Measurements from ENCODE around the gene TMEM132D.

TMEM132D gene

DNA sequence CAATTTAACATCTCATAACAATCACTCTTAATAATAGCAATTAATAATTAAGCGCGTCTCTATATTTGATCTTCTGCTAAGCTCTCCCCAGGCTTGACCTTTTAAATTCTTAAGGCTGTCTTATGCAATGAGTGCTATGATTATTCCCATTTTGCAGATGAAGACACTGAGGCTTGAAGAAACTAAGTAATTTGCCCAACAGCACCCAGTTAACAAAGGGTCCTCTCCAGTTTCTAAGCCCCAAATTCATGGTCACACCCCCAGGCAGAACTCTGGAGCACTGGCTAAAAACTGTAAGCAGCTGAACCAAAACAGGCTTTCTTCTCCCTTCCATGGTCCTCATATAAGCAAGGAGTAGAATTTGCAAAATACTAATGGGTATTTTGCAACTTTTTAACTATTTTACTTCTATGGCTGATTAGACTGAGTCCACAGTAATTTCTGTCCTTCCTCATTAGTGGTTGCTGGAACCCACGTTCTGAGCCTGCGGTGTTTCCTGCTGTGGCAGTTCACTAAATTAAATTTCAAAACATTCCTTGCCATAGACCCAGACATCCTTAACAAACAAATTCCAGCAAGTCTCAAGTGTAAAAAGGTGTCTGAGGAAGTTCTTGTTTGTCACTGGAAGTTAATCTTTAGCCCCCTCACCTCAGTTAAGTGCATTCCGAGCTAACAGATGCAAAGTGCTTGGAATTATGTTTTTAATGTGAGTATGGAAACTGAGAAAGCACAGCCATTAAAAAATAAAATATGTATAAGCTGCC is 76.5 kb downstream of the TMEM132D start:
- Histone ChIP-seq H4K20me1 (ENCODE audit: low read depth, low read length) (no peaks in the 10 kb centered on the region), H3K36me3 (ENCODE audit: low read length) (no peaks in the 10 kb centered on the region), H3K9me3 (ENCODE audit: insufficient read depth, low read length) (peaks cover 3% of the 10 kb centered on the region; the same call in 1 of the 2 replicates), H3K9ac (ENCODE audit: low read length) (no peak overlapping the region), H3F3A (ENCODE audit: insufficient read depth) (no peaks in the 10 kb centered on the region), H3K4me3 (ENCODE audit: insufficient read depth, low read length, poor library complexity, severe bottlenecking) (no peak overlapping the region), H3K9me2 (replicated peaks; ENCODE audit: insufficient read depth, low read length) (no peaks in the 10 kb centered on the region), H3K27me3 (ENCODE audit: low read length) (no peaks in the 10 kb centered on the region), H3K79me2 (ENCODE audit: insufficient read depth, low read length) (no peaks in the 10 kb centered on the region), H3K27ac (ENCODE audit: low read depth, low read length) (no peak overlapping the region), H3K4me2 (ENCODE audit: low read depth, low read length, poor library complexity, severe bottlenecking) (no peak overlapping the region), H2AFZ (ENCODE audit: low read depth, low read length, severe bottlenecking) (no peak overlapping the region)
- TF ChIP-seq, protein P1, sequence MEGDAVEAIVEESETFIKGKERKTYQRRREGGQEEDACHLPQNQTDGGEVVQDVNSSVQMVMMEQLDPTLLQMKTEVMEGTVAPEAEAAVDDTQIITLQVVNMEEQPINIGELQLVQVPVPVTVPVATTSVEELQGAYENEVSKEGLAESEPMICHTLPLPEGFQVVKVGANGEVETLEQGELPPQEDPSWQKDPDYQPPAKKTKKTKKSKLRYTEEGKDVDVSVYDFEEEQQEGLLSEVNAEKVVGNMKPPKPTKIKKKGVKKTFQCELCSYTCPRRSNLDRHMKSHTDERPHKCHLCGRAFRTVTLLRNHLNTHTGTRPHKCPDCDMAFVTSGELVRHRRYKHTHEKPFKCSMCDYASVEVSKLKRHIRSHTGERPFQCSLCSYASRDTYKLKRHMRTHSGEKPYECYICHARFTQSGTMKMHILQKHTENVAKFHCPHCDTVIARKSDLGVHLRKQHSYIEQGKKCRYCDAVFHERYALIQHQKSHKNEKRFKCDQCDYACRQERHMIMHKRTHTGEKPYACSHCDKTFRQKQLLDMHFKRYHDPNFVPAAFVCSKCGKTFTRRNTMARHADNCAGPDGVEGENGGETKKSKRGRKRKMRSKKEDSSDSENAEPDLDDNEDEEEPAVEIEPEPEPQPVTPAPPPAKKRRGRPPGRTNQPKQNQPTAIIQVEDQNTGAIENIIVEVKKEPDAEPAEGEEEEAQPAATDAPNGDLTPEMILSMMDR (IDR thresholded peaks at IDR 0.05; ENCODE audit: insufficient read depth, low read length, poor library complexity, severe bottlenecking): no peak
- no peak for TF ChIP-seq EZH2phosphoT487 (conservative IDR thresholded peaks at IDR 0.05; ENCODE audit: low read length)

DNA sequence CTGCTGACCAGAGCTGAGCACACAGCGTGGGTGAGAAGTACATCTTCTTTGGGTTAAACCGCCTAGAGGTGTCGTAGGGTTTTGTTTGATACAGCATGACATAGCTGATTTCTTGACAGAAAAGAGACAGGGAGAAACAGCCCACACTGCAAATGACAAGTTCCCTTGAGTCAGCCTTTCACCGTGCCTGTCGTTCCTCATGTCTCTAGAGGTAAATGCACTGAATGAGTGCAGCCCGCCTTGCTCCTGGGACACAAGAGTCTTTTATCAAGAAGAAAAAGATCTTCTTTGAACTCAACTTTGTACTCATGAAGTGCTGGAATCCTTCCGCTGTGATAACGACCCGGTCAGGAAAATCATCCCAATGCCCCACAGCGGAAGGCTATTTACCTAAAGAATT is 77.6 kb downstream of the TMEM132D start:
- Histone ChIP-seq H3K27me3 (ENCODE audit: low read length) (no peaks in the 10 kb centered on the region), H3K9ac (ENCODE audit: low read length) (no peak overlapping the region), H3K9me3 (ENCODE audit: insufficient read depth, low read length) (peaks cover 3% of the 10 kb centered on the region; the same call in 1 of the 2 replicates), H4K20me1 (ENCODE audit: low read depth, low read length) (no peaks in the 10 kb centered on the region), H3K4me2 (ENCODE audit: low read depth, low read length, poor library complexity, severe bottlenecking) (no peak overlapping the region), H2AFZ (ENCODE audit: low read depth, low read length, severe bottlenecking) (no peak overlapping the region), H3K79me2 (ENCODE audit: insufficient read depth, low read length) (no peaks in the 10 kb centered on the region), H3K27ac (ENCODE audit: low read depth, low read length) (no peak overlapping the region), H3K9me2 (replicated peaks; ENCODE audit: insufficient read depth, low read length) (no peaks in the 10 kb centered on the region), H3F3A (ENCODE audit: insufficient read depth) (no peaks in the 10 kb centered on the region), H3K36me3 (ENCODE audit: low read length) (no peaks in the 10 kb centered on the region), H3K4me3 (ENCODE audit: insufficient read depth, low read length, poor library complexity, severe bottlenecking) (no peak overlapping the region)
- TF ChIP-seq EZH2phosphoT487 (conservative IDR thresholded peaks at IDR 0.05; ENCODE audit: low read length): no peak
- TF ChIP-seq, protein P1 (IDR thresholded peaks at IDR 0.05; ENCODE audit: insufficient read depth, low read length, poor library complexity, severe bottlenecking): no peak

DNA sequence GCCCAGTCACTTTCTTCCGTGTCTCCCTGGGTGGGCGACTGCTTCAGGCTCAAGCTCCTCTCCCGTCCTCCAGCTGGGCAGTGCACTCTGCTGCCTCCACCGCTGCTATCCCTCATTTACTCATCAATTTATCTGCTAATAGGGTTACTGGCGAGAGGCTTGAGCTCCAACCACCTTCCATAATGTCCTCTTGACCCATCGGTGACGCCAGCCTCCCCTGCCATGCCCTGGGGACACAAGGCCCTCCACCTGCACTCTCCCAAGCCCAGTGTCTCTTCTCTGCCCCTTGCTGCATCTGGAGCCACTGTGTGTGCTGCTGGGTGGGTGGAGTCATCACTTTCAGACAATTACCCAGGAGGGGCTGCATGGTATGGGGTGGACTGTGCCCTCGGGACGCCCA is 78.5 kb downstream of the TMEM132D start:
- Histone ChIP-seq H3K79me2 (ENCODE audit: insufficient read depth, low read length) (no peaks in the 10 kb centered on the region), H3K9me3 (ENCODE audit: insufficient read depth, low read length) (peaks cover 3% of the 10 kb centered on the region; the same call in 1 of the 2 replicates), H3K27ac (ENCODE audit: low read depth, low read length) (no peak overlapping the region), H3K36me3 (ENCODE audit: low read length) (no peaks in the 10 kb centered on the region), H3K27me3 (ENCODE audit: low read length) (no peaks in the 10 kb centered on the region), H4K20me1 (ENCODE audit: low read depth, low read length) (no peaks in the 10 kb centered on the region), H3K9ac (ENCODE audit: low read length) (no peak overlapping the region), H3K9me2 (replicated peaks; ENCODE audit: insufficient read depth, low read length) (no peaks in the 10 kb centered on the region), H2AFZ (ENCODE audit: low read depth, low read length, severe bottlenecking) (no peak overlapping the region), H3K4me2 (ENCODE audit: low read depth, low read length, poor library complexity, severe bottlenecking) (no peak overlapping the region), H3K4me3 (ENCODE audit: insufficient read depth, low read length, poor library complexity, severe bottlenecking) (no peak overlapping the region), H3F3A (ENCODE audit: insufficient read depth) (no peaks in the 10 kb centered on the region)
- TF ChIP-seq, protein P1 (IDR thresholded peaks at IDR 0.05; ENCODE audit: insufficient read depth, low read length, poor library complexity, severe bottlenecking): no peak
- no peak for TF ChIP-seq EZH2phosphoT487 (conservative IDR thresholded peaks at IDR 0.05; ENCODE audit: low read length)

Measured in SU-DHL-6 (cell line).